Measurements from ENCODE around the gene RUSC1. TPM values are rescaled to one million over a fixed set of nuclear protein-coding genes. Genes with fewer than 3 reads are reported as not detected.
"Not testable (repeated sequence)": the region's sequence is repeated elsewhere in the genome, so short reads cannot be mapped to it uniquely, and the experiment has no call there.

RUSC1 gene
- total RNA-seq, 1 donor from 2014 or later = 48.0 TPM

DNA sequence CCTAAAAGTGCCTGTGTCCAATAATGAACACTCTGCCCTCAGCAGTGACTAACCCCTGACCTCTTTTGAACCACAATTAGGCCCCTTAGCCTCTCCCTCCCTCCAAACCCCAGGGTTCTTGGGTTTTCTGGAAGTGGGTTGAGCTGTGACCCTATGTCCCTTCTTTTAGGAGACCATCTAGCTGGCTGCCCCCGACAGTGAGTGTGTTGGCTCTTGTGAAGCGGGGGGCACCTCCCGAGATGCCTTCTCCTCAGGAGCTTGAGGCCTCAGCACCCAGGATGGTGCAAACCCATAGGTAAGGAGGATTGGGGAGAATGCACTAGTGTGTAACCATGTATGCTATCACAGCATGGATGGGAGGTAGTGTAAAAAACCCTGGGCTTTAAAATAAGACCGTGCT, 7.3 kb downstream of the RUSC1 start:
- Histone ChIP-seq H2AFZ (ENCODE audit: low read depth, low read length) (no peak overlapping the region), H3K27me3 (ENCODE audit: insufficient read depth, low read length) (no peaks in the 10 kb centered on the region), H3K79me2 (ENCODE audit: insufficient read depth, low read length) (peaks cover 29% of the 10 kb centered on the region), H3K27ac (ENCODE audit: low read depth, low read length) (no peak overlapping the region), H3K9me3 (ENCODE audit: insufficient read depth, low read depth, low read length) (no peaks in the 10 kb centered on the region), H3K9ac (ENCODE audit: low read length) (no peak overlapping the region), H3K36me3 (ENCODE audit: insufficient read depth, low read length) (peaks cover 16% of the 10 kb centered on the region), H3K4me2 (ENCODE audit: low read length) (no peak overlapping the region), H4K20me1 (ENCODE audit: insufficient read depth, low read length) (peaks cover 33% of the 10 kb centered on the region), H3K4me1 (ENCODE audit: insufficient read depth, low read length) (peaks cover 7% of the 10 kb centered on the region), H3K4me3 (ENCODE audit: insufficient read depth, low read depth, low read length) (no peak overlapping the region)
- peaks cover 10% of the 10 kb centered on the region for H3K4me1 Mint-ChIP-seq (ENCODE audit: low read depth, unreplicated experiment)
- peaks cover 10% of the 10 kb centered on the region for H3K36me3 Mint-ChIP-seq (ENCODE audit: low read depth, unreplicated experiment)
- peak overlapping the region; percentile 54 for H3K4me3 Mint-ChIP-seq (ENCODE audit: unreplicated experiment)
- H3K27me3 Mint-ChIP-seq (ENCODE audit: low read depth, unreplicated experiment) = no peaks in the 10 kb centered on the region
- no peaks in the 10 kb centered on the region for H3K9me3 Mint-ChIP-seq (ENCODE audit: unreplicated experiment)
- no peak overlapping the region for H3K27ac Mint-ChIP-seq (ENCODE audit: unreplicated experiment)
- no peak for FAIRE-seq
- DNase-seq (ENCODE audit: low read depth) = no peak
- TF ChIP-seq EZH2 (IDR thresholded peaks at IDR 0.05; ENCODE audit: insufficient read depth, low read length) (no peak), CTCF (IDR thresholded peaks at IDR 0.05; ENCODE audit: insufficient read depth, low read depth, low read length) (no peak)

GRCh38 chr1:155328856-155329255, 8.2 kb downstream of the RUSC1 start:
- not testable (repeated sequence) for H2AFZ ChIP-seq (ENCODE audit: low read depth, low read length); H3K27ac Mint-ChIP-seq (ENCODE audit: unreplicated experiment); H3K4me3 Mint-ChIP-seq (ENCODE audit: unreplicated experiment); H3K27me3 Mint-ChIP-seq (ENCODE audit: low read depth, unreplicated experiment); H3K4me3 ChIP-seq (ENCODE audit: insufficient read depth, low read depth, low read length); H3K9me3 Mint-ChIP-seq (ENCODE audit: unreplicated experiment); H3K27ac ChIP-seq (ENCODE audit: low read depth, low read length); H3K4me1 ChIP-seq (ENCODE audit: insufficient read depth, low read length); DNase-seq (ENCODE audit: low read depth); H3K9ac ChIP-seq (ENCODE audit: low read length); H3K27me3 ChIP-seq (ENCODE audit: insufficient read depth, low read length); FAIRE-seq; H3K9me3 ChIP-seq (ENCODE audit: insufficient read depth, low read depth, low read length); H3K4me2 ChIP-seq (ENCODE audit: low read length)
- Mint-ChIP-seq H3K36me3 (ENCODE audit: low read depth, unreplicated experiment) (peaks cover 13% of the 10 kb centered on the region), H3K4me1 (ENCODE audit: low read depth, unreplicated experiment) (peaks cover 10% of the 10 kb centered on the region)
- Histone ChIP-seq H3K79me2 (ENCODE audit: insufficient read depth, low read length) (peaks cover 29% of the 10 kb centered on the region), H4K20me1 (ENCODE audit: insufficient read depth, low read length) (peaks cover 33% of the 10 kb centered on the region), H3K36me3 (ENCODE audit: insufficient read depth, low read length) (peaks cover 18% of the 10 kb centered on the region)

DNA sequence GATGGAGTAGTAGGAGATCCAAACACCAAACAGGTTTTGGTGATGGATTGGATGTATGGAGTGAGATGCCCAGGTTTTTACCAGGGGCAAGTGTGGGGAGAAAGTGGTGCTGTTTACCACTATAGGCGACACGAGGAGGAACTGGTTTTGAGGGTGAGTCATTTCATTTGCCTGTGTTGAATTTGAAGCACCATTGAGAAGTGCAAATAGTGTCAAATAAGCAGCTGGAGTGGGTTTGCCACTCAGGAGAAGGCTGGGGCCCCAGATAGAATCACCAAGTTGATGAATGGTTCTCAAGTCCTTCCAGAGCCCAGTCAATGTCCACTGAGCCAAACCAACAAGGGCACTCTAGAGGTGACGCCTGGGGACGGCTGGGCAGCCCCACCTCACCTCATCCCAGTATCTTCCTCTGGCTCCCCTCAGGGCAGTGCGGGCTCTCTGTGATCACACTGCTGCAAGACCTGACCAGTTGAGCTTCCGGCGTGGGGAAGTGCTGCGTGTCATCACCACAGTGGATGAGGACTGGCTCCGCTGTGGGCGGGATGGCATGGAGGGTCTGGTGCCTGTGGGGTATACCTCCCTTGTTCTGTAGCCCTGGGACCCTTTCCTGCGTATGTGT, 9.4 kb downstream of the RUSC1 start:
- no peak overlapping the region for H3K4me3 Mint-ChIP-seq (ENCODE audit: unreplicated experiment)
- no peak overlapping the region for H3K9ac ChIP-seq (ENCODE audit: low read length)
- H2AFZ ChIP-seq (ENCODE audit: low read depth, low read length) = no peak overlapping the region
- H3K36me3 ChIP-seq (ENCODE audit: insufficient read depth, low read length) = peaks cover 21% of the 10 kb centered on the region
- no peaks in the 10 kb centered on the region for H3K27me3 ChIP-seq (ENCODE audit: insufficient read depth, low read length)
- DNase-seq (ENCODE audit: low read depth) (no peak), FAIRE-seq (no peak)
- H3K4me2 ChIP-seq (ENCODE audit: low read length) = no peak overlapping the region
- H3K4me1 Mint-ChIP-seq (ENCODE audit: low read depth, unreplicated experiment) = peaks cover 10% of the 10 kb centered on the region
- H3K79me2 ChIP-seq (ENCODE audit: insufficient read depth, low read length) = peaks cover 25% of the 10 kb centered on the region
- H3K9me3 ChIP-seq (ENCODE audit: insufficient read depth, low read depth, low read length) = no peaks in the 10 kb centered on the region
- no peaks in the 10 kb centered on the region for H3K27me3 Mint-ChIP-seq (ENCODE audit: low read depth, unreplicated experiment)
- H3K4me1 ChIP-seq (ENCODE audit: insufficient read depth, low read length) = peaks cover 7% of the 10 kb centered on the region
- no peak for TF ChIP-seq CTCF (IDR thresholded peaks at IDR 0.05; ENCODE audit: insufficient read depth, low read depth, low read length)
- no peaks in the 10 kb centered on the region for H3K9me3 Mint-ChIP-seq (ENCODE audit: unreplicated experiment)
- no peak overlapping the region for H3K27ac ChIP-seq (ENCODE audit: low read depth, low read length)
- H3K4me3 ChIP-seq (ENCODE audit: insufficient read depth, low read depth, low read length) = no peak overlapping the region
- H3K27ac Mint-ChIP-seq (ENCODE audit: unreplicated experiment) = no peak overlapping the region
- H4K20me1 ChIP-seq (ENCODE audit: insufficient read depth, low read length) = peaks cover 33% of the 10 kb centered on the region
- peaks cover 13% of the 10 kb centered on the region for H3K36me3 Mint-ChIP-seq (ENCODE audit: low read depth, unreplicated experiment)

All from astrocyte (in vitro differentiated cells and primary cell).